ENCODE data around the gene ADAMTS19. TPM values are rescaled to one million over a fixed set of nuclear protein-coding genes. Genes with fewer than 3 reads are reported as not detected.

The ADAMTS19 gene
- total RNA-seq, 1 donor from 2014 or later = 0.08 TPM

DNA sequence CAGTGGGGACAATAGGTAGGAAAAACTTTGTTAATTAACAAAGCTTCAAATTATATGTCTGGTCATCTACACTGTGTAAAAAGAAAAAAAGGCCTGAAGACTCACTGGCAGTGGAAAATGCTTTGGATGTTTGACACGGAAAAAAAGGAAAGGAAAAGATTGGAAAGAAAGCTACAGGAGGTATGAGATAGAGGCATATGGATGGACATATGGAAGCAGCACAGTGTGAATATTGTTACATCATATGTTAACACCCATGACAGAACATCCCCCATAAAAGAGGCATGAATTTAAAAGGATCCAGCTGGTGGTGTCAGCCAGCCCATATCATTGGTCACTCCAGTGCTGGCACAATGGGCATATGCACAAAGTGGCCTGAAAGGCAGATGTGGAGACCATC is 19.0 kb upstream of the ADAMTS19 start:
- Mint-ChIP-seq H3K4me1 (ENCODE audit: unreplicated experiment) (no peaks in the 10 kb centered on the region), H3K27ac (ENCODE audit: unreplicated experiment) (no peak overlapping the region), H3K27me3 (ENCODE audit: unreplicated experiment) (peaks cover 17% of the 10 kb centered on the region), H3K36me3 (ENCODE audit: unreplicated experiment) (no peaks in the 10 kb centered on the region), H3K4me3 (ENCODE audit: unreplicated experiment) (no peak overlapping the region), H3K9me3 (ENCODE audit: unreplicated experiment) (no peaks in the 10 kb centered on the region)
- TF ChIP-seq, protein P1, sequence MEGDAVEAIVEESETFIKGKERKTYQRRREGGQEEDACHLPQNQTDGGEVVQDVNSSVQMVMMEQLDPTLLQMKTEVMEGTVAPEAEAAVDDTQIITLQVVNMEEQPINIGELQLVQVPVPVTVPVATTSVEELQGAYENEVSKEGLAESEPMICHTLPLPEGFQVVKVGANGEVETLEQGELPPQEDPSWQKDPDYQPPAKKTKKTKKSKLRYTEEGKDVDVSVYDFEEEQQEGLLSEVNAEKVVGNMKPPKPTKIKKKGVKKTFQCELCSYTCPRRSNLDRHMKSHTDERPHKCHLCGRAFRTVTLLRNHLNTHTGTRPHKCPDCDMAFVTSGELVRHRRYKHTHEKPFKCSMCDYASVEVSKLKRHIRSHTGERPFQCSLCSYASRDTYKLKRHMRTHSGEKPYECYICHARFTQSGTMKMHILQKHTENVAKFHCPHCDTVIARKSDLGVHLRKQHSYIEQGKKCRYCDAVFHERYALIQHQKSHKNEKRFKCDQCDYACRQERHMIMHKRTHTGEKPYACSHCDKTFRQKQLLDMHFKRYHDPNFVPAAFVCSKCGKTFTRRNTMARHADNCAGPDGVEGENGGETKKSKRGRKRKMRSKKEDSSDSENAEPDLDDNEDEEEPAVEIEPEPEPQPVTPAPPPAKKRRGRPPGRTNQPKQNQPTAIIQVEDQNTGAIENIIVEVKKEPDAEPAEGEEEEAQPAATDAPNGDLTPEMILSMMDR (IDR thresholded peaks at IDR 0.05) = no peak
- DNase-seq (ENCODE audit: extremely low spot score, unreplicated experiment) = no peak

DNA sequence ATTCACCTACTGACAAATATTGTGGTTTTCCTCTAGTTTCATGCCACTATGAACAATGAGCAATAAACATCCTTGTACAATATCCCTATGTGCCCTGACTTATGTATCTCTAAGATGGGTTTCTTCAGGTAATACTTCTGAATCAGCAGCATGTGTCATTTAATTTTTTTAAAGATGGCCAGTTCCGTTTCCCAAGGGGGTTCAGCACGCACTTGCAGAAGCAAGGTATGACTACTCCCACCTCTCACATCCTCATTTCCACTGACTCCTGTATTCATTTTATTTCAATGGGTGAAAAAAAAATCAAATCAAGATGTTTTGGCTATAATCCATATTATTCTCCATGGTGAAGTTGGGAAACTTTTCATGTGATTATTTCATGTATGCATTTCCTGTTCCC is 14.7 kb upstream of the ADAMTS19 start:
- Mint-ChIP-seq H3K4me1 (ENCODE audit: unreplicated experiment) (no peaks in the 10 kb centered on the region), H3K36me3 (ENCODE audit: unreplicated experiment) (no peaks in the 10 kb centered on the region), H3K27me3 (ENCODE audit: unreplicated experiment) (peaks cover 10% of the 10 kb centered on the region), H3K27ac (ENCODE audit: unreplicated experiment) (no peak overlapping the region), H3K4me3 (ENCODE audit: unreplicated experiment) (no peak overlapping the region), H3K9me3 (ENCODE audit: unreplicated experiment) (no peaks in the 10 kb centered on the region)
- DNase-seq (ENCODE audit: extremely low spot score, unreplicated experiment) = no peak
- TF ChIP-seq, protein P1 (IDR thresholded peaks at IDR 0.05) = no peak

DNA sequence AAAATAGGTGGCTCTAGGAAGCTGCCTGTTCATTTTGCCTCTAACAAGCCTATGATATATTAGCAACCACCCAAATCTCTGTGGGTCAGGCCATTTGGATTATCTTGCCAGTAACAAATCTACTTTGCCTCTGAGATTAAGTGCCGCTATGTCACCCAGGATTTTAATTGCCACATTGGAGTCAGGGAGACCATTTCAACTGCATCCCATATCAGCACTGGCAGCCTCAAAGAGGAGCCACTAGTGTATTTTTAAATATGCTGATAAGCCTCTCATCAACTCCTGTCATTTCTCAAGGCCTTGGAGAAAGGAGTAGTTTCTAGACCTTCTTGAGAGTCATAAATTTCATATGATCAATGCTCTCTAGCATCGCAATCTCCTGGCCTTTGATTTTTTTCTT is 12.1 kb upstream of the ADAMTS19 start:
- TF ChIP-seq, protein P1 (IDR thresholded peaks at IDR 0.05) = no peak
- Mint-ChIP-seq H3K27ac (ENCODE audit: unreplicated experiment) (no peak overlapping the region), H3K4me3 (ENCODE audit: unreplicated experiment) (no peak overlapping the region), H3K27me3 (ENCODE audit: unreplicated experiment) (peaks cover 2% of the 10 kb centered on the region), H3K36me3 (ENCODE audit: unreplicated experiment) (no peaks in the 10 kb centered on the region), H3K4me1 (ENCODE audit: unreplicated experiment) (no peaks in the 10 kb centered on the region), H3K9me3 (ENCODE audit: unreplicated experiment) (no peaks in the 10 kb centered on the region)
- no peak for DNase-seq (ENCODE audit: extremely low spot score, unreplicated experiment)

DNA sequence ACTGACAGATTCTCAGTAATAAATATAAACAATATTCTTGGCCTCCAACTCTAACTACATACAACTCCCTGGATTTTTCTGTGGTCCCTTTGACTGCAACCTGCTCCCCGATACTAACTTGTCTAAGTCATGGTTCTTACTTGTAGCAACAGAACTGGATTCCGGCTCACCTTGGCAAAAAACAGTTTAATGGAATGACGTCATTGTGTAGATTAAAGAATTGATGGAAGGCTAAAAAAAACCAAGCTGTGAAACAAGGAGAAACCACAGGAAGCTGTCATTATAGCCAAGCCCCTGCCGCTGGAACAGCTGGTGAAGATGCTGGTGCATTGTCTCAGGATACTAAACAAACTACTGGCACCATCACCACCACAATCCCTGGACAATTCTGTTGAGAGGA is 11.4 kb upstream of the ADAMTS19 start:
- H3K4me1 Mint-ChIP-seq (ENCODE audit: unreplicated experiment) = no peaks in the 10 kb centered on the region
- no peaks in the 10 kb centered on the region for H3K36me3 Mint-ChIP-seq (ENCODE audit: unreplicated experiment)
- no peaks in the 10 kb centered on the region for H3K9me3 Mint-ChIP-seq (ENCODE audit: unreplicated experiment)
- peaks cover 2% of the 10 kb centered on the region for H3K27me3 Mint-ChIP-seq (ENCODE audit: unreplicated experiment)
- no peak overlapping the region for H3K4me3 Mint-ChIP-seq (ENCODE audit: unreplicated experiment)
- DNase-seq (ENCODE audit: extremely low spot score, unreplicated experiment) = no peak
- H3K27ac Mint-ChIP-seq (ENCODE audit: unreplicated experiment) = no peak overlapping the region
- TF ChIP-seq, protein P1 (IDR thresholded peaks at IDR 0.05) = no peak

DNA sequence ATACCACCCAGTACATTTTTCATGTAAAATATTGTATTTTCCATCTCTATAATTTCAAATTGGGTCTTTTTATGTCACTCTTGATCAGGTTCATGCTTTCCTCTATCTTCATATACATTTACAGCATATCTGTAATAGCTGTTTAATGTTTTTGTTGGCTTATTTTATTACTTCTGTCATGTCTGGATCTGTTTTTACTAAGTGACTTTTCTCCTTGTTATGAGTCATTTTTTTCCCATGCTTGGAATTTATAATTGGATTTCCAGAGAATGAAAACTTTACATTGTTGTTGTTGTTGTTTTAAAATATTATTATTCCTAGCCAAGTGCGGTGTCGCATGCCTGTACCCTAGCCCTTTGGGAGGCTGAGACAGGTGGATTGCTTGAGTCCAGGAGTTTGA is 5.6 kb upstream of the ADAMTS19 start:
- DNase-seq (ENCODE audit: extremely low spot score, unreplicated experiment) = no peak
- H3K4me3 Mint-ChIP-seq (ENCODE audit: unreplicated experiment) = no peak overlapping the region
- H3K27me3 Mint-ChIP-seq (ENCODE audit: unreplicated experiment) = peaks cover 19% of the 10 kb centered on the region
- no peak overlapping the region for H3K27ac Mint-ChIP-seq (ENCODE audit: unreplicated experiment)
- H3K9me3 Mint-ChIP-seq (ENCODE audit: unreplicated experiment) = peaks cover 7% of the 10 kb centered on the region
- H3K36me3 Mint-ChIP-seq (ENCODE audit: unreplicated experiment) = no peaks in the 10 kb centered on the region
- TF ChIP-seq, protein P1 (IDR thresholded peaks at IDR 0.05) = no peak
- H3K4me1 Mint-ChIP-seq (ENCODE audit: unreplicated experiment) = peaks cover under 1% of the 10 kb centered on the region
